Mucosa of stomach (tissue), 1 donor: ENCODE data around the gene ABCG1.

ENCODE experiments used
- H3K27me3 ChIP-seq: one replicate; pipeline ENCODE4 v1.7.0; 2013; ENCODE audit warnings: mild to moderate bottlenecking, low read length; ENCODE audit not compliant: control insufficient read depth, insufficient read depth
- H3K36me3 ChIP-seq: one replicate; pipeline ENCODE4 v1.7.0; 2013; ENCODE audit warnings: low read length; ENCODE audit not compliant: control insufficient read depth, insufficient read depth
- H3K4me1 ChIP-seq: one replicate; pipeline ENCODE4 v1.7.0; 2013; ENCODE audit warnings: mild to moderate bottlenecking, low read length; ENCODE audit not compliant: control insufficient read depth, insufficient read depth
- H3K4me3 ChIP-seq: one replicate; pipeline ENCODE4 v1.7.0; 2013; ENCODE audit warnings: low read length
- H3K9ac ChIP-seq: one replicate; pipeline ENCODE4 v1.7.0; 2013; ENCODE audit warnings: mild to moderate bottlenecking, low read length, moderate library complexity
- H3K9me3 ChIP-seq: one replicate; pipeline ENCODE4 v1.7.0; 2013; ENCODE audit warnings: mild to moderate bottlenecking, low read length, moderate library complexity; ENCODE audit not compliant: control insufficient read depth
- donor health status: Pancreatic carcinoma.

The ABCG1 gene

DNA sequence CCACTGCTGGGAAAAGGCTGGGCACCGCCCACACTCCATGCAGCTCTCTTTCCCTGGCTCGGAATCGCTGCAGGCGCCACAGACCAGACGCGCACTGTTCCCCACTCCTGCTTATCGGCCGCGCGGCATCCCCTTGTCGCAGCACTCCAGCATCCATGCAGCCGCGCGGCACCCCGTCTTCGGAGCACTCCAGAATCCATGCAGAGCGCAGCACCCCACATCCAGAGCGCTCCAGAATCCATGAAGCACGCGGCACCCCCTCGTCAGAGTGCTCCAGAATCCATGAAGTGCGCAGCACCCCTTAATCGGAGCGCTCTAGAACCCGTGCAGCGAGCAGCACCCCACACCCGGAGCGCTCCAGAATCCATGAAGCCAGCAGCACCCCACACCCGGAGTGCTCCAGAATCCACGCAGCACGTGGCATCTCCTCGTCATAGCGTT, 86.8 kb downstream of the ABCG1 start:
- Histone ChIP-seq H3K36me3 (no peaks in the 10 kb centered on the region), H3K27me3 (peaks cover 6% of the 10 kb centered on the region), H3K4me1 (peaks cover 19% of the 10 kb centered on the region), H3K9ac (no peak overlapping the region), H3K9me3 (no peaks in the 10 kb centered on the region), H3K4me3 (no peak overlapping the region)

GRCh38 chr21:42306366-42307035, 87.6 kb downstream of the ABCG1 start:
- no peak overlapping the region for H3K9ac ChIP-seq
- H3K4me3 ChIP-seq, result no peak overlapping the region
- no peaks in the 10 kb centered on the region for H3K9me3 ChIP-seq
- peaks cover 6% of the 10 kb centered on the region for H3K27me3 ChIP-seq
- H3K36me3 ChIP-seq, result no peaks in the 10 kb centered on the region
- H3K4me1 ChIP-seq, result peaks cover 19% of the 10 kb centered on the region

GRCh38 chr21:42307106-42307505, 88.2 kb downstream of the ABCG1 start:
- no peak overlapping the region for H3K4me3 ChIP-seq
- no peaks in the 10 kb centered on the region for H3K9me3 ChIP-seq
- no peaks in the 10 kb centered on the region for H3K36me3 ChIP-seq
- H3K4me1 ChIP-seq, result peaks cover 21% of the 10 kb centered on the region
- no peak overlapping the region for H3K9ac ChIP-seq
- H3K27me3 ChIP-seq, result peaks cover 6% of the 10 kb centered on the region

GRCh38 chr21:42308161-42308913, 89.4 kb downstream of the ABCG1 start:
- Histone ChIP-seq H3K27me3 (peaks cover 6% of the 10 kb centered on the region), H3K4me1 (peaks cover 33% of the 10 kb centered on the region), H3K9me3 (no peaks in the 10 kb centered on the region), H3K4me3 (no peak overlapping the region), H3K36me3 (no peaks in the 10 kb centered on the region), H3K9ac (no peak overlapping the region)

- no peaks in the 10 kb centered on the region for H3K9me3 ChIP-seq
- H3K36me3 ChIP-seq, result no peaks in the 10 kb centered on the region
- no peak overlapping the region for H3K9ac ChIP-seq
- H3K4me3 ChIP-seq, result no peak overlapping the region
- H3K4me1 ChIP-seq, result peaks cover 41% of the 10 kb centered on the region
- H3K27me3 ChIP-seq, result peaks cover 6% of the 10 kb centered on the region
Observed at GRCh38 chr21:42308914-42309752, 90.2 kb downstream of the ABCG1 start.

GRCh38 chr21:42309753-42310213, 90.8 kb downstream of the ABCG1 start:
- Histone ChIP-seq H3K9me3 (no peaks in the 10 kb centered on the region), H3K9ac (peak overlapping the region; percentile 10), H3K27me3 (peaks cover 6% of the 10 kb centered on the region), H3K4me1 (peaks cover 48% of the 10 kb centered on the region), H3K36me3 (no peaks in the 10 kb centered on the region), H3K4me3 (no peak overlapping the region)

DNA sequence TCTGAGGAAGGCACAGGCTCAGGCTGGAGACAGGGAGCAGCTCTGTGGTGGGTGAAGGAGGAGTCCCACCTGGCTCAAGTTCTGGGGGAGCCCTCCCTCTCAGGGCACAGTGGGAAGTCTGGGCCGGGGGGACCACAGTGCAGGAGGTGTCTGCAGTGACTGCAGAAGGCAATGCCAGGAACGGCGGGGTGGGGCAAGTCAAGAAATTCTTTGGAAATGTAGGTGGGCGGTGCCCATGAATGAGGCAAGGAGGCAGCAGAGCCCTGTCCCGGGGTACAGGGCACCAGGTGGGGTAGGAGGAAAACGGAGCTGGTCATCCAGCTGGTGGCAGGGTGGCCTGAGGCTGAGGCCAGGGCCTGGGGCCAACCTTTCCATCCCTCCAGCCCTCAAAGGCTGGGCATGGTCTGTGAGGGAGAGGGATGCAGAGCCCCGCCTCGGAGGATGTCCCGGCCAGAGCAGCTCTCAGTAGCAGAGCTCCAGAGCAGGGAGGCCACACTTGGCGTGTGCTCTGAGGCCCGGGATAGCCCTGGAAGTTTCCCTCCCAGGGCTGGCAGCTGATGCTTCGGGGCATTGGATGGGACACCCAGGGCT, 91.6 kb downstream of the ABCG1 start:
- H3K9me3 ChIP-seq, result no peaks in the 10 kb centered on the region
- H3K4me1 ChIP-seq, result peaks cover 55% of the 10 kb centered on the region
- H3K4me3 ChIP-seq, result no peak overlapping the region
- H3K27me3 ChIP-seq, result peaks cover 6% of the 10 kb centered on the region
- H3K36me3 ChIP-seq, result no peaks in the 10 kb centered on the region
- H3K9ac ChIP-seq, result no peak overlapping the region

DNA sequence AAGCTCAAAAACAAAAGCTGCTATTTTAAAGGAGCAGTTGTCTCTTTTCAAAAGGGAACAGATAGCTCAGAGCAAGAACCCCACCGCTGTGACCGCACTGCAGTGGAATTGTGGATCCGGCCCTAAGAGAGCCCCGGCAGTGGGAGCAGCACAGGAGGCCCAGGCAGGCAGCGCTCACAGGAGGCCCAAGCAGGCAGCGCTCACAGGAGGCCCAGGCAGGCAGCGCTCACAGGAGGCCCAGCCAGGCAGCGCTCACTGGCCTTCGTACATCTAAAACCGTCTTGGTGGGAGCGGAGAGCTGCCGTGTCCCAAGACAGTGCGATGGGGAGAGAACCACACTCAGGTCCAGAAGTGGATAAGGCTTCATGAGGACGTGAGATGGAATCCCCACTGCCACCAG, 92.2 kb downstream of the ABCG1 start:
- H3K4me3 ChIP-seq, result no peak overlapping the region
- peaks cover 4% of the 10 kb centered on the region for H3K27me3 ChIP-seq
- H3K9me3 ChIP-seq, result no peaks in the 10 kb centered on the region
- H3K9ac ChIP-seq, result no peak overlapping the region
- H3K36me3 ChIP-seq, result no peaks in the 10 kb centered on the region
- H3K4me1 ChIP-seq, result peaks cover 61% of the 10 kb centered on the region

GRCh38 chr21:42311816-42312625, 93.1 kb downstream of the ABCG1 start:
- H3K9me3 ChIP-seq, result no peaks in the 10 kb centered on the region
- no peaks in the 10 kb centered on the region for H3K27me3 ChIP-seq
- H3K9ac ChIP-seq, result no peak overlapping the region
- H3K4me1 ChIP-seq, result peaks cover 70% of the 10 kb centered on the region
- no peaks in the 10 kb centered on the region for H3K36me3 ChIP-seq
- no peak overlapping the region for H3K4me3 ChIP-seq

DNA sequence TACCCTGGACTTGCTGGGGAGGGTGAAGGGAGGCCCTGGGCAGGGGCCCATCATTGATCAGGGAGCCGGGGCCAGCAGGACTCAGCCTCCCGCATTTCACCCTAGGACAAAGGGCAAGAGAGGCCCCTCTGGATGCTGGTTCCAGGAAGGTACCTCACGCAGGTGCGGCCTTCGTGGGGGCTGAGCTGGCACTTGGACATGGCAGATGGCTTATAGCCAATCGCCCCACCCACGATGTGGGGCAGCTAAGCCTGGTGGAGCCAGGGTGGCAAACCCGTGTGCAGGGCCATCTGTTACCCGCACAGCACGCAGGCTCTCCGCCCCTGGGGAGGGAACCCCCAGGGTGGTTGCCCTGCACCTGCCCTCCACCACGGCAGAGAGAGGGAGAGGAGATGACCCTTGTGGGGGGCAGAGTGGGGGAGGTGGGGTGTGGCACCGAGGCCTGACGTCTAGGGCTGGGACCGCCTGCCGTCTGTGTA, 93.7 kb downstream of the ABCG1 start:
- H3K27me3 ChIP-seq, result no peaks in the 10 kb centered on the region
- H3K36me3 ChIP-seq, result no peaks in the 10 kb centered on the region
- H3K4me3 ChIP-seq, result no peak overlapping the region
- H3K9ac ChIP-seq, result no peak overlapping the region
- H3K9me3 ChIP-seq, result no peaks in the 10 kb centered on the region
- peaks cover 76% of the 10 kb centered on the region for H3K4me1 ChIP-seq

DNA sequence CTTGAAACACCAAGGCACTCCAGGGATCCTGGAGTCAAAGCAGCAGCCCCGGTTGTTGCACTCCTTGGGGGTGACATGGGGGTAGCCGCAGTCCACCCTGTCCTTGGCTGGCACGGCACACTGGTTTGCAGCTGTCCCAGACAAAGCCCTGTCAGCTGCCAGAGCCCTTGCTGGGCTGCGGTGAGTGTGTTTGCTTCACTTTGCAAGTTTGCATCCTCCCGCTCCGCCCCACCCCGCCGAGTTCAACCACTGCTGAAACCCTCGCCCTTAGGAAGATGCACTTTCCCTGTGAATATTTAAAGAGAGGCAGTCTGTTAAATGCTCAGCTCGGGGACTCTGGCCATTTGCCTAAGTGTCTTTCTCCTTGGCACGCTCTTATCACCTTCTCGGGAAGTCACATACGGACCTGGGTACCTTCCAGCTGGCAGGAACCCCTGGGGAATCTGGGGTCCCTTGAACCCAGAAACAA, 94.6 kb downstream of the ABCG1 start:
- H3K27me3 ChIP-seq, result no peaks in the 10 kb centered on the region
- H3K4me3 ChIP-seq, result no peak overlapping the region
- H3K36me3 ChIP-seq, result no peaks in the 10 kb centered on the region
- H3K9ac ChIP-seq, result no peak overlapping the region
- H3K4me1 ChIP-seq, result peaks cover 79% of the 10 kb centered on the region
- no peaks in the 10 kb centered on the region for H3K9me3 ChIP-seq
